Neural progenitor cell (in vitro differentiated cells): ENCODE data around the gene EPB41L3.

Experiments
- EZH2 ChIP-seq: fragments of 200-600 bp; sonication (generic); IDR thresholded peaks from 2 replicates; pipeline ENCODE4 v1.6.1; 2017; ENCODE audit warnings: antibody characterized with exemption, mild to moderate bottlenecking, moderate library complexity
- EZH2phosphoT487 ChIP-seq: fragments of 200-600 bp; sonication (generic); IDR thresholded peaks from 2 replicates; pipeline ENCODE4 v1.6.1; 2017; ENCODE audit warnings: antibody characterized with exemption
- TF ChIP-seq, protein P1 (sequence below): fragments of 200-600 bp; sonication (generic); IDR thresholded peaks from 2 replicates; pipeline ENCODE4 v1.5.1; 2017; ENCODE audit warnings: antibody characterized with exemption, mild to moderate bottlenecking

- TF ChIP-seq, protein P1, sequence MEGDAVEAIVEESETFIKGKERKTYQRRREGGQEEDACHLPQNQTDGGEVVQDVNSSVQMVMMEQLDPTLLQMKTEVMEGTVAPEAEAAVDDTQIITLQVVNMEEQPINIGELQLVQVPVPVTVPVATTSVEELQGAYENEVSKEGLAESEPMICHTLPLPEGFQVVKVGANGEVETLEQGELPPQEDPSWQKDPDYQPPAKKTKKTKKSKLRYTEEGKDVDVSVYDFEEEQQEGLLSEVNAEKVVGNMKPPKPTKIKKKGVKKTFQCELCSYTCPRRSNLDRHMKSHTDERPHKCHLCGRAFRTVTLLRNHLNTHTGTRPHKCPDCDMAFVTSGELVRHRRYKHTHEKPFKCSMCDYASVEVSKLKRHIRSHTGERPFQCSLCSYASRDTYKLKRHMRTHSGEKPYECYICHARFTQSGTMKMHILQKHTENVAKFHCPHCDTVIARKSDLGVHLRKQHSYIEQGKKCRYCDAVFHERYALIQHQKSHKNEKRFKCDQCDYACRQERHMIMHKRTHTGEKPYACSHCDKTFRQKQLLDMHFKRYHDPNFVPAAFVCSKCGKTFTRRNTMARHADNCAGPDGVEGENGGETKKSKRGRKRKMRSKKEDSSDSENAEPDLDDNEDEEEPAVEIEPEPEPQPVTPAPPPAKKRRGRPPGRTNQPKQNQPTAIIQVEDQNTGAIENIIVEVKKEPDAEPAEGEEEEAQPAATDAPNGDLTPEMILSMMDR, result no peak
- TF ChIP-seq EZH2 (no peak), EZH2phosphoT487 (no peak)
Observed at GRCh38 chr18:5350636-5351035, 193.2 kb downstream of the EPB41L3 start.
